ENCODE data around the gene MSANTD3.
A peak's percentile ranks its signal among the peaks of the same experiment; 100 is the strongest.
"Not testable (repeated sequence)": the region's sequence is repeated elsewhere in the genome, so short reads cannot be mapped to it uniquely, and the experiment has no call there.

MSANTD3 gene

DNA sequence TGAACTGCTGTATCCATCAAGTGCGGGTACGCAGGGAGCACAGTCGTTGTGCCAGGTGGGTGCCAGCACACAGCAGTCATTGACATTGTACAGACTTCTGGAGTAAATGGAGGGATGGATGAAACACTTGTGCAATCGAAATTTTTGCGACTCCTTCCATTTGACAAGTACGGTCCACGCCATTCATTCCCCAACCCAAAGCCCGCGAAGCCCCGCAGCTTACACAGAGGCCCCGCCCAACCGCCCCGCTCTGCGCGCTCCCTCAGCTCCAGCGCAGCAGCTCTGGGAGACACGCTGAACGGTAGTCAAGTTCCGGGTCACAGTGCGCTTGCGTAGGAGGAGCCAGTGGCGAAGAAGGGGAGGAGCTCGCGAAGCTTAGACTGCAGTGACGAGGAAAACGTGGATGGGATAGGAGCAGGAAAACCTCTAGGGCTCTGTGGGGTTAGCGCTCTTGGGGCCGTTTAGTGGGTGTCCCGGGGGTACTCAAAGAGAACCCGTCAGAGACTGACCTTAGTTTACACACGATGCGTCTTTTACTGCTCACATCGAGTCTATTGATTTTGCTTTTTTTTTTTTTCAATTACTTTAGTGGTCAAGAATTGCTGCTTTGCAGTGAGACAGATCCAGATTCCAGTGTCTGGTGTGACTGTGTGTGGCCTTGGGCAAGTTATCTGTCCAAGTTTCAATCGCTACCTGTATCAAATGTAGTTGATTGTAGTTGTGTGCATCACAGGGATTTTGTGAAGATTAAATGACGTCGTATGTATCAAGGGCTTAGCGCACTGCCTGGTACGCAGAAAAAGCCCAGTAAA is 15.3 kb upstream of the MSANTD3 start:
- TF ChIP-seq JUND (IDR thresholded peaks at IDR 0.05; ENCODE audit: low read depth): no peak
- DNase-seq (ENCODE audit: low read depth in 1 of 2, low spot score in 1 of 2): no peak

DNA sequence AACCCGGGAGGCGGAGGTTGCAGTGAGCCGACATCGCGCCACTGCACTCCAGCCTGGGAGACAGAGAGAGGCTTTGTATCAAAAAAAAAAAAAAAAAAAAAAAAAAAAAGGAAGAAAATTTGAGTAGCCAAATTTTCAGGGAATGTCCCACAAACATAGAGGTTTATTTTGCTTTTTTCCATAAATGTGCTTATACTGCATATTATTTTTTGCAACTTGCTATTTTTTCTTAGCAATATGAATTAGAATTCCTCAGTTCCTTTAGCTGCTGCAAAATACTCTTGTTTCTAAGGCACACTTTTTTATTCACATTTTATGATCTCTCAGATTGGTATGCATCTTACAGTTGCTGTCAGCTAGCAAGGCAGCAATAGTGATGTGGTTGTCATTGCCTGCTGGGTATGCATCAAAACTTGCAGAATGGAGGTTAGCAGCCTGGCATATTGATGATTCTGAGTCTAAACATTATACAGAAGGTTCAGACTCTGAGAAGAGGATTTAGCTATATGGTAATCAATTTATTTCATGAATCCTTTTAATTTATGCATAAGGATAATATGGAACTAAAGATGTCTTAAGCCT is 13.0 kb upstream of the MSANTD3 start:
- in situ Hi-C loops (cut with HindIII; ENCODE audit: low pct_unique_long_range_greater_than_20kb, low sequenced_read_pairs): no loop called here
- TF ChIP-seq JUND (IDR thresholded peaks at IDR 0.05; ENCODE audit: low read depth): no peak
- no peak for DNase-seq (ENCODE audit: low read depth in 1 of 2, low spot score in 1 of 2)

More for the DNA sequence above, 15.3 kb upstream of the MSANTD3 start:
- in situ Hi-C loops (cut with HindIII; ENCODE audit: low pct_unique_long_range_greater_than_20kb, low sequenced_read_pairs): no loop called here

- no peak for DNase-seq (ENCODE audit: low read depth in 1 of 2, low spot score in 1 of 2)
- no peak for TF ChIP-seq JUND (IDR thresholded peaks at IDR 0.05; ENCODE audit: low read depth)
- in situ Hi-C loops (cut with HindIII; ENCODE audit: low pct_unique_long_range_greater_than_20kb, low sequenced_read_pairs): no loop called here
Observed at GRCh38 chr9:100417815-100418214, 9.1 kb upstream of the MSANTD3 start.

- in situ Hi-C loops (cut with HindIII; ENCODE audit: low pct_unique_long_range_greater_than_20kb, low sequenced_read_pairs): no loop called here
- no peak for TF ChIP-seq JUND (IDR thresholded peaks at IDR 0.05; ENCODE audit: low read depth)
- no peak for DNase-seq (ENCODE audit: low read depth in 1 of 2, low spot score in 1 of 2)
Observed at GRCh38 chr9:100419166-100419565, 7.8 kb upstream of the MSANTD3 start.

- not testable (repeated sequence) for DNase-seq (ENCODE audit: low read depth in 1 of 2, low spot score in 1 of 2)
Observed at GRCh38 chr9:100421116-100421515, 5.8 kb upstream of the MSANTD3 start.

GRCh38 chr9:100425758-100426157 is 1.2 kb upstream of the MSANTD3 start:
- in situ Hi-C loops (cut with HindIII; ENCODE audit: low pct_unique_long_range_greater_than_20kb, low sequenced_read_pairs): no loop called here
- no peak for TF ChIP-seq JUND (IDR thresholded peaks at IDR 0.05; ENCODE audit: low read depth)

More at GRCh38 chr9:100421116-100421515, 5.8 kb upstream of the MSANTD3 start:
- in situ Hi-C loops (cut with HindIII; ENCODE audit: low pct_unique_long_range_greater_than_20kb, low sequenced_read_pairs): not testable (repeated sequence)

DNA sequence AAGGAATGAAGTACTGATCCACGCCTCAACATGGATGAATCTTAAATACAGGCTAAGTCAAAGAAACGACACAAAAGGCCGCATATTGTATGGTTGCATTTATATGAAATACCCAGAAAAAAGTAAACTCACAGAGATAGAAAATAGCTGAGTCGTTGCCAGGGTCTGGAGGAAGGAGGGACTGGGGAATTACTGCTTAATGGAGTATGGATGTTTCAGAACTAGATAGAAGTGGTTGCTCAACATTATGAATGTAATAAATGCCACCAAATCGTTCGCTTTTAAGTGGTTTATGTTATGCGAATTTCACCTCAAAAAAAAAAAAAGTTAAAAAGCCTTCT is 784 bp upstream of the MSANTD3 start:
- TF ChIP-seq JUND (IDR thresholded peaks at IDR 0.05; ENCODE audit: low read depth): no peak
- in situ Hi-C loops (cut with HindIII; ENCODE audit: low pct_unique_long_range_greater_than_20kb, low sequenced_read_pairs): no loop called here
- DNase-seq (ENCODE audit: low read depth in 1 of 2, low spot score in 1 of 2): no peak

More at GRCh38 chr9:100425758-100426157, 1.2 kb upstream of the MSANTD3 start:
- no peak for DNase-seq (ENCODE audit: low read depth in 1 of 2, low spot score in 1 of 2)

DNA sequence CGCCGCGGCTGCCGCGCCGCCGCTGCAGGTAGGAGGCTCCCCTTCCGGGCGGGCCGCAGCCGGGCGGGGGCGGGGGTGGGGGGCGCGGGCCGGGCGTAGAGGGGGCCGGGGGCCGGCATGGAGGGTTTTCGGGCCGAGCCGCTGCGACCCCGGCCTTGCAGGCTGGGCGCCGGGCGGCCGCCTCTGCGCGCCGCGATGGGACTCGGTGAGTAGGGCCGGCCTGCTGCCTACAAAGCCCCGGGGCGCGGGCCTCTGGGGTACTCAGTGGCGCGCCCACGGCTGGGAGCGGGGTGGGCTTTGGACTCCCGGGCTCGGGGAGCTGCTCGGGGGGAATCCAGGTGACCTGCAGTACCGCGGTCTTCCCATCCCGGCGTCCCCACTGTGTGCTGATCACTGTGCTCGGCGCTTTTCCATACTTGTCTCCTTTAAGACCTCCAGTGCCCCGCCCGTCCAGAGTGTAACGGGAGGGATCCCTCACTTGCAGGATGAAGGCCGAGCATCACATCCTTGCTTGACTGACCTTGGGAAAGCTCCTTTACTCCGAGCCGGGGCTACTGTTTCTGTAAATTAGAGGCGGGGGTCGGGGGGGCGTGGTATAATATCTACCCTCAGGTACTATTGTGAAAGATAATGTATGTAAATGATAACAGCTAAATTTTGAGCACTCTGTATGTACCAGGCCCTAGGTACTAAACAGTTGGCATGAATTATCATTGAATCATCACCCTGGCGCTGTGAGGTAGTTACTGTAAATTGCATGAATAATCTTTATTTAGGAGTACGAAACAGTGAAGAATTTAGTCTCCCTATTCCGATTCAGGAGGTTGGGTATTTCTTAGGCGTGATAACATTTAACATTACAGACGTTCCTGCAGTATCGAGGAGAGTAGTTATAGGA is 672 bp downstream of the MSANTD3 start:
- TF ChIP-seq JUND (IDR thresholded peaks at IDR 0.05; ENCODE audit: low read depth): no peak
- in situ Hi-C loops (cut with HindIII; ENCODE audit: low pct_unique_long_range_greater_than_20kb, low sequenced_read_pairs): no loop called here
- peak; percentile 42 to 44 for DNase-seq (ENCODE audit: low read depth in 1 of 2, low spot score in 1 of 2)

DNA sequence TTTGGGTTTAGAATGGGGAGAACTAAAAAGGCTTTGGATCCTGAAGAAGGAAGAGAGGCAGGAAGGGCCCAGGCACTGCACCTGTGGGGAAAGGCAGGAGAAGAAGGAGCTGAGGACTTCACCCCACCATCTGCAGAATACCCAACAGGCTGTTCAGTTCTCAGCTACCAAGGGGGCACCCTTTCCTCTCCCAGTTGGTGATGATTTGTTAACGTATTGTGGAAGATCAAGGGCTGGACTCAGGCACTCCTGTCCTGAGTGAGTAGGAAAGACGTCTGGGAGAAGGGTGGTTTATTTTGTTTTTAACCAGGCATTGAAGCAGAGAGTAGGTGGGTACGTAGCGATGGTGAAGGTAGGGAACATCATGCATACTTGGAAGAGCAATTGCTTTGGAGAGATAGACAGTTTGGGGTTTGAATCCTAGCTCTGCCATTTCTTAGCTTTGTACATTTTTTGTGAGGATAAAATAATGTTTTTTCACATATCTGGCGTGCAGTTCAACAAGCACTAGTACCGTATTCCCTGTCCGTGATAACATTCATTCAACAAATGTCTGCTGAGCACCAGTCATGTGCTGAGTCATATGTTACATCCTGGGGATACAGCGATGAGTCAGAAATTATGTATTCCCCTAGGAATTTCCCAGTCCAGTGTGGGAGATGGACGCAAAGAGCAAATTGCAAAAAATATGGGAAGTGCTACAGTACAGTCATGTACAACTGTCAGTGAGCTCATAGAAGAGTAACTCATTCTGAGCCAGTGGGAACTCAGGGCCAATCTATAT is 2.1 kb downstream of the MSANTD3 start:
- DNase-seq (ENCODE audit: low read depth in 1 of 2, low spot score in 1 of 2): no peak
- in situ Hi-C loops (cut with HindIII; ENCODE audit: low pct_unique_long_range_greater_than_20kb, low sequenced_read_pairs): no loop called here

GRCh38 chr9:100430286-100430940 is 3.5 kb downstream of the MSANTD3 start:
- TF ChIP-seq JUND (IDR thresholded peaks at IDR 0.05; ENCODE audit: low read depth): no peak
- no peak for DNase-seq (ENCODE audit: low read depth in 1 of 2, low spot score in 1 of 2)
- in situ Hi-C loops (cut with HindIII; ENCODE audit: low pct_unique_long_range_greater_than_20kb, low sequenced_read_pairs): no loop called here

More for the DNA sequence above, 2.1 kb downstream of the MSANTD3 start:
- no peak for TF ChIP-seq JUND (IDR thresholded peaks at IDR 0.05; ENCODE audit: low read depth)

- DNase-seq (ENCODE audit: low read depth in 1 of 2, low spot score in 1 of 2): no peak
- no peak for TF ChIP-seq JUND (IDR thresholded peaks at IDR 0.05; ENCODE audit: low read depth)
- in situ Hi-C loops (cut with HindIII; ENCODE audit: low pct_unique_long_range_greater_than_20kb, low sequenced_read_pairs): no loop called here
Observed at GRCh38 chr9:100431886-100432285, 4.9 kb downstream of the MSANTD3 start.

GRCh38 chr9:100432736-100433135 is 5.8 kb downstream of the MSANTD3 start:
- TF ChIP-seq JUND (IDR thresholded peaks at IDR 0.05; ENCODE audit: low read depth): no peak
- in situ Hi-C loops (cut with HindIII; ENCODE audit: low pct_unique_long_range_greater_than_20kb, low sequenced_read_pairs): no loop called here
- no peak for DNase-seq (ENCODE audit: low read depth in 1 of 2, low spot score in 1 of 2)

Measured in T47D (cell line).